ENCODE results near the gene ZNF334.

The ZNF334 gene

GRCh38 chr20:46505506-46505905 is 7.9 kb downstream of the ZNF334 start:
- DNase-seq (ENCODE audit: low spot score) = no peak
- TF ChIP-seq CTCF (IDR thresholded peaks at IDR 0.05; ENCODE audit: extremely low read depth, missing control alignments) = no peak

- no peak for TF ChIP-seq CTCF (IDR thresholded peaks at IDR 0.05; ENCODE audit: extremely low read depth, missing control alignments)
- DNase-seq (ENCODE audit: low spot score) = no peak
Observed at GRCh38 chr20:46501961-46502360, 11.4 kb downstream of the ZNF334 start.

GRCh38 chr20:46501337-46501942 is 11.9 kb downstream of the ZNF334 start:
- TF ChIP-seq CTCF (IDR thresholded peaks at IDR 0.05; ENCODE audit: extremely low read depth, missing control alignments) = no peak
- DNase-seq (ENCODE audit: low spot score) = no peak

- DNase-seq (ENCODE audit: low spot score) = no peak
Observed at GRCh38 chr20:46494077-46494476, 19.3 kb downstream of the ZNF334 start.

GRCh38 chr20:46491354-46491753 is 22.0 kb downstream of the ZNF334 start:
- no peak for TF ChIP-seq CTCF (IDR thresholded peaks at IDR 0.05; ENCODE audit: extremely low read depth, missing control alignments)
- DNase-seq (ENCODE audit: low spot score) = no peak

More at GRCh38 chr20:46494077-46494476, 19.3 kb downstream of the ZNF334 start:
- TF ChIP-seq CTCF (IDR thresholded peaks at IDR 0.05; ENCODE audit: extremely low read depth, missing control alignments) = no peak

GRCh38 chr20:46488451-46488850 is 24.9 kb downstream of the ZNF334 start:
- TF ChIP-seq CTCF (IDR thresholded peaks at IDR 0.05; ENCODE audit: extremely low read depth, missing control alignments) = no peak
- no peak for DNase-seq (ENCODE audit: low spot score)

- no peak for DNase-seq (ENCODE audit: low spot score)
- TF ChIP-seq CTCF (IDR thresholded peaks at IDR 0.05; ENCODE audit: extremely low read depth, missing control alignments) = no peak
Observed at GRCh38 chr20:46487628-46488027, 25.7 kb downstream of the ZNF334 start.
